ENCODE measurements around the gene MTRFR. TPM values are rescaled to one million over a fixed set of nuclear protein-coding genes. Genes with fewer than 3 reads are reported as not detected.

Gene MTRFR
- total RNA-seq, 1 donor from 2014 or later: 9.6 TPM

GRCh38 chr12:123306200-123306599, 73.0 kb downstream of the MTRFR start:
- ATAC-seq (no peak), DNase-seq (no peak)
- intact Hi-C loops (cut with micrococcal nuclease): no loop called here

Other genes starting within 250 kb of the MTRFR start
- gene PITPNM2, start 82.3 kb upstream of the MTRFR start, total RNA-seq: 20.8 TPM
- gene MPHOSPH9, start 295 bp upstream of the MTRFR start, total RNA-seq: 27.7 TPM
- gene CDK2AP1, start 38.4 kb downstream of the MTRFR start, total RNA-seq: 73.1 TPM
- 29.4 TPM for gene SBNO1, start 131.4 kb downstream of the MTRFR start, total RNA-seq
- 36.4 TPM for gene KMT5A, start 150.7 kb downstream of the MTRFR start, total RNA-seq
- 2.1 TPM for gene RILPL2, start 203.2 kb downstream of the MTRFR start, total RNA-seq
- gene SNRNP35, start 224.7 kb downstream of the MTRFR start, total RNA-seq: 23.2 TPM